NCI-H345 treated with DMSO at 0.1 percent for 48 hours (cell line): Measurements from ENCODE around the gene PRKN.

ENCODE experiments used
- DNase-seq: peaks from one replicate; lab custom pipeline; 2025; ENCODE audit not compliant: unreplicated experiment; lab: John Stamatoyannopoulos, UW

PRKN gene

DNA sequence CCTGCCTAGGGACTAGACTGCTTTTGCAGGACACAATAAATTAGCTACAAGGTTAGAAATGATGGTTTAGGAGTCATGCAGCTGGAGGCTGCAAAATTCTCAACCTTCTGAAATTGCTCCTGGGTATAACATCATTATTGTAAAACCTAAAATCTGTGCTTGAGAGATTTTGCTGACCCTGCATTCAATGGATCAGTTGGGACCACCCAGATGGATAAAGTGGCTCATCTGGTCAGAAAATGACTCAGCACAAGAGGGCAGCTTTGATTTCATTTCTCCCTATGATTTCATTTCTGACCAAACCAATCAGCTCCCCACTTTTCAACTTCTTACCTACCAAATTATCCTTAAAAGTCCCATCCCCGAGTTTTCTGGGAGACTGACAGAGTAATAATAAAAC, 1086.4 kb downstream of the PRKN start:
- no peak for DNase-seq

DNA sequence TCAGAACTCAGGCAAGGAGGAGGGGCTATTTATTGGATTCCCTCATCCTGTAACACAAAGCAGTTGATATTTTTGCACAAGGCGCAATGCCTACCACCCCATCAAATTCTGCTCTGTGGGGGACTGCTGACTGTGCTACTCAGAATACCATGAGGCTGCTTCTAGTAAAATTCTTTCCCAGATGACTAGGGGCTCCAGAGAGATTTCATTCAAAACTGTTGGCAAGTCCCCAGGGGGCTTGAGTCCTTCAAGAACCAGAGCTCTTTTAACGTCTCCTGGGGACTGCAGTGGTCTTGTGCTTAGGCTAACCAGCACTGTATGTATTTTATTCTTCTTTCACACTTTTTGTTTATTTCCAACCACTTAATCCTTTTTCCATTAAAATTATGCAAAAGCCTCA, 1087.8 kb downstream of the PRKN start:
- no peak for DNase-seq

DNA sequence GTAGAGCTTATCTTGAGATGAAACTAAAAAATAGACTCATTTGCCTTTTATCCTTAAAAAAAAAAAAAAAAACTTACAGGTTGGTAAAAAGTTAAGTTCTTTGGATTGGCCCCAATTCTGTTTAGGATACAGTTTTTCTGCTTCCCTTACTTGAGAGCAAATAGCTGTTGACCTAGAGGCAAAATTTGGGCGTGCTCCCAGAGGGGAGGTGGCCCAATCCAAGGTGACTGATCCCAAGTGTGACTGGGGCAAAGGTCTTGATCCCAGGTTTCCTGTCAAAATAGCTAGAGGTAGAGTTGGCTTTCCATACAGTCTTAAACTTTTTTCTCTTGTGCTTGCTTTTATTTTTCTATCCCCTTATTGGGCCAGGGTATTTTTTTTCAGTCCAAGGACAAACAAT, 1089.9 kb downstream of the PRKN start:
- no peak for DNase-seq

DNA sequence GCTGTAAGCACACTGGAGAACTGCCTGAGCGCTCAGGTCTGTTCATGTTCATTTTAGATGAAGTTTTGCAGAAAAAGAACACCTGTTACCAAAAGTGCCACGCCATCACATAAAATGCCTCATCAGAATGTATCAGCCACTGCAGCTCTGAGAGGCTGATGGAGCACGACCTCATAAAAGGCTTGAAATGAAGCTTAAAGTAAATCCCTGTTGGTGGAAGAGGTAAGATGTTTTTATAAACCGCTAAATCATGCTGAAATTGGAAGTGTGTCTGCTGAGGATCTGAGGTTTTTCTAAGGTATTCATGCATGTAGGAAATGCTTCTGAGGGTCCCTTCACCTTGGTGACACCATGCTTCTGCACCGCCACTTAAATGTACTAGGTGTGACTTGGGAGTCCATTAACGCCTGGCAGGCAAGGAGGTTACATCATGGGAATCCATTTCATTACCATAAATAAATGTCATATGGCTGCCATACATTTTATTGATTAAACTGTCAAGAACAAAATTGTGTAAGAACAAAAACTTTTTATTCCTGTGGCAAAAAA, 1090.6 kb downstream of the PRKN start:
- no peak for DNase-seq

DNA sequence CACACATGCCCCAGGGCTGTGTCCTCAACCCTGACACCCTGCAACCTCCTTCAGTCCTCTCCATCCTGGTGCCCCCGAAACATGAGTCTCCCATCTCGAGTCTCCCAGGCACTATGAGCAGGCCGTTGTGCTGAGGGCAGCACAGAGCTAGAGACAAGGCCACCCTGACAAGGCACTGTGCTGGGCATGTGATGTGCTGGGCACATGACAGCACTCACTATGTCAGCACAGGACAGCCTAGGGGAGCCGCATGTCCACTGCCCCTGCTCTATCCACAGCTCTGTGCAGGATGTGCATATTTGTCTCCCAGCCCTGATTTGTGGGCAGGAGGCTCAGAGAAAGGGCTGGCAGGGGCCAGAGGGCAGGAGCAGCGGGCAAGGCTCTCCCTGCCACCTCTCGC, 1091.6 kb downstream of the PRKN start:
- DNase-seq = no peak

DNA sequence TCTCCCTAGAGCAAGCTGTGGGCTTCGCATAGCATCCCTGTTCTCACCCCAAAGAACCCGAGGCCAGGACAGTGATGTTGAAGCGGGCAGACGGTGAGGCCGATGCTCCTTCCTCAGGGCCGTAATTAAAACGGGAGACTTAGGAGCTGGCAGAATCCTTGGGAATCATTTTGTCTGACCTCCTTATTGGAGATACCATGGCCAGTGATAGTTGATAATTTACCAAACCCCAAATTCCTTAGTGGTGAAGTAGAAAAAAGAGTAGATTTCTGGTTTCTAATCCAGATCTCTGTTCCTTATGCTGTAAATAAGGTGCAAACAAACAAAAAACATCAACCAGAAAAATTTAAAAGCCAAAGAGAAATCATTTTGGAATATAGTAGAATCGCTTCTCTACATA, 1092.7 kb downstream of the PRKN start:
- no peak for DNase-seq

DNA sequence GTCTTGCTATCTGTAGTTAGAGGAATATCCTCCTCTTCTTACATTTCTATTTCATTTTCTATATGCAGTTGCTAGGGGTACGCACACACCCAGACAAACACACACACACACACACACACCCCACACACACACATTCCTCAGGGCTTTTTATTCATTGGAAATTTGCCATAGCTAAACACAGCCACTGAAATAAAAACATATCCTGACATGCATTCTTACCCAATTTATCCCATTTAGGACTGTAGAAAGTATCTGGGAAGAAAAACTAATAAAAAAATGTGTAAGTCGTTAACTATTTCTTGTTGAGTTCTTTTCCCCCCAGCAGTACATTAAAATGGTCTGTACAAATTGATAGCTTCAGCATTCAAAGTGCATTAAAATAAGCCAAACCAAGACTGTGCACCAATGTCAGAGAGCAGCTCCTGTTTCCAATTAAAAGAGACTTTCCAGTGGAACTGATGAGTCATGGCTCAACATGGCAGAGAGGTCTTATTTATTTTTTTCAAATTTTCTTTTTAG, 1095.8 kb downstream of the PRKN start:
- DNase-seq = no peak

DNA sequence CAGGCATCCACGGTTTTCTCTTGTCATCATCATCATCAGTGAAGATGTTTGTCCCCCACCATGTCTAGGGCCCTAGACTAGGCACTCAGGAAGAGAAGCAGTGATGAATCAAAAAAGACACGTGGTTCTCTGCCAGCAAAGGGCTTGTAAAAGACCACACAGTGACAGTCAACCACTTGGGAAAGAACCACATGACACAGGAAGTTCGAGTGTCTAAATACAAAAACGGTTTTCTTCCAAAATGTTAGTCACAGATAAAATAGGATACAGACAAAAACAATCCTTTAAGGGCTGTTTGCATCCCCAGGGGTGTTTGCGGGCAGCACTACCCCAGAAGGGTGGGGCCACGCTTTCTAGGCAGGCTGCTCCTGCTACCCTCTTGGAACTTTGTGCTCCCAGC, 1096.9 kb downstream of the PRKN start:
- DNase-seq = no peak

DNA sequence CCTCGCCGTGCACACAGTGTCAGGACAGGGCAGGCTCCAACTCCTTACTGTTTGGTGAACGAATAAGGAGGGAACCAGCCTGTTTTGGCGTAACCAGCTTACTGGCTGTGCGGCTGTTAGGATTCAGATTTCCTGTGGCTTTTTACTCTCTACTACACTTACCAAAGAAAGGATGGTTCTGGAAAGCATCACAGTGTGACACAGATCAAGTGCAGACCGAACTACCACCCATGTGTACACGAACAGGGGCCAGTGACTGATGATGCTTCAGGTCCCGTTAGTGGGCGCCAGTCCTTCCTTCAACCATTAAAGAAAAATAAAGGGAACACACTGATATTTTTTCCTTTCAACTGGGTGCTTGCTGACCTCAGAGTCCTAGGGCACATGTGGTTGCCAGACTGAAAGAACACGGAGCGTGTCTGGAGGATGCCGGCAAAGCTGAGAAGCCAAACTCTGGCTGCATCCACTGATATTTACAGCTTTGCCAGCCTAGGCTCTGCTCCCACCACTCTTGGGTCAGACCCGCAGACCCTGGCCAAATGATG, 1101.4 kb downstream of the PRKN start:
- no peak for DNase-seq

DNA sequence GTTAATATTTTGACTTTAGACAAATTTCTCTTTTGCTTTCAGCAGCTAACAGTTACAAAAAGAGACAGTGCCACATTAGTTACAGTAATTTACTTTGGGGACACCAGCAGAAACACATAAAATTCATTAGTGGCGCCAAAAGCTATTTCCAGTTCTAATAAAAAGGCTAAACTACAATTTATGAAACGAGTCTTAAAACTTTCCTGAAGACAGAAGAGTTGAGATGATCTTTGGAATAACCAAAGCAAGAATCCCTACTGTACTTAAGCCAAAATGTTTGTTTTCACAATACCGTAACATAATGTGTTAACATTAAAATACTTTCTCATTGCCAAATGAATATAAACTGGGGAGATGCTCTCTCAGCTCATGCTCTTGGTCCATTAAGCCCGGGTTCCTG, 1103.5 kb downstream of the PRKN start:
- no peak for DNase-seq

DNA sequence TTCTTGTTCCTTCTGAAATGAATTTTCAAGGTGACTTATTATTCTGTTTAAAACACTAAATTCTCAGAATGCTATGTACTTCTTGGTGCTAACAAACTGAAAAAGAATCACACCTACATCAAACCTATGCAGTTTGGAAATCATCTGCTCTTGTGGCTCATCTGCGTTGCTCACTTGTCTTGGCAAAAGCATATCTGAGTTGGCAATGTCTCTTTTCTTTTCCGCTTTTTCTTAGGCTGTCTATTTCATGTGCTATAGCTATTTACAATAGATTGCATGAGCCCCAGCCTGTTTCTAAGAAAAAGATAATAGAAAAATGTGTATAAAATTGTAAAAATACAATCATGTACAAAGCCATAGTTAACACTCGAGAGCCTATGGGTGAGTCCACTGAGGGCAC, 1104.8 kb downstream of the PRKN start:
- no peak for DNase-seq

DNA sequence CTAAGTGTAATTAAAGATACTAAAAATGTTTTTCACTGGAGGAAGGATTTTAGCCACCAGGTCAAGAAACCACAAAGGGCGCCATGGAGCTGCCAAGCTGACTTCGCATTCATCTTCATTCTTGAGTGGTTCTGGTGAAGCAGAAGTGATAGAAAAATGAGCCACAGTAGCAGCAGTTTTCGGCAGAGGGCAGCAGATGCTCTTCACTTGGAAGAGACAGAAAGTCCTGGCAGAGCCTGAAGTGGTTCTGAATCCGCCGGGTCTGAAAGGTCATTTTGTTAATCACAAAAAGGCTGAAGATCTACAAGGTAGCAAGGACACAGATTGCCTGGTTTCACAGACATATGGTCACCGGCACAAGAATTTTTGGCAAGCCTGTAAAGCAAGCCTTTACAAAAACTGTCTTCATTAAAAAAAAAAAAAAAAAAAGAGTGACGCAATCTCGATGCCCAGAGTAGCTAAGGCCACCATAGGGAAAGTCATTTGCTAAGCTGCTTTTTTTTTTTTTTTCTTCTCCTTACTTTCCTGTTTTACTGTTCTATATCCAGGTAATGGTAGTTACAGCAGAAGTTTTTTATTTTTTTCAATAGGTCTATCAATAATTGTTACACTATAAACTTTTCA, 1108.6 kb downstream of the PRKN start:
- DNase-seq = no peak

DNA sequence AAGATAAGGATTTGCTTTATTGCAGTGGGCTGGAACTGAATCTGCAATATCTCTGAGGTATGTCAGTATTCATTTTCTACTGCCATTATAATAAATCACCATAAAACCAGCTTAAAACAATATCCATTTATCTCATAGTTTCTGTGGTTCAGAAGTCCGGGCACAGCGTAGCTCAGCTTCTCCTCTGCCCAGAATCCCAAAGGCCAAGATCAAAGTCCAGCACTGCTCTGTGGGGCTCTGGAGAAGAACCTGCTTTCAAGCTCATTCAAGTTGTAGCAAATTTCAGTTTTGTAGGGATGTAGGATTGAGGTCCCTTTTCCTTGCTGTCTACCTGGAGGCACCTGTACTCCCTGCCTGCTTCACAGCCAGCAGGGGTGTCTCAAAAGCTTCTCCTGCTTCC, 1113.9 kb downstream of the PRKN start:
- no peak for DNase-seq

DNA sequence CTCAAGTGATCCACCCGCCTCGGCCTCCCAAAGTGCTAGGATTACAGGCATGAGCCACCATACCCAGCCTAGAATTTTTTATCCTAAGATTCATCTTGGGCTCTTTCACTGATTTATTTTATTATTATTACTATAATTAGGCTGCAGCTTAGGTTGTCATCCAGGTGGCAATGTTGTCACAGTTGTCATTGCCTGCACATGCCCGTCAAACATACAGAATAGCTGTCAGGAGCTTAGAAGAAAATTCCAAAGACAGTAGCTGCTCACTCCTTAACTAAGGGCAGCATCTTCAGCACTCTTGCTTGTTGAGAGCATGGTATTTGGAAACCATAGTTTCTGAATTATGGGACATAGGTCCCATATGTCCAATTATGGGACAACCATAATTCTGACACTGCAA, 1118.8 kb downstream of the PRKN start:
- no peak for DNase-seq

DNA sequence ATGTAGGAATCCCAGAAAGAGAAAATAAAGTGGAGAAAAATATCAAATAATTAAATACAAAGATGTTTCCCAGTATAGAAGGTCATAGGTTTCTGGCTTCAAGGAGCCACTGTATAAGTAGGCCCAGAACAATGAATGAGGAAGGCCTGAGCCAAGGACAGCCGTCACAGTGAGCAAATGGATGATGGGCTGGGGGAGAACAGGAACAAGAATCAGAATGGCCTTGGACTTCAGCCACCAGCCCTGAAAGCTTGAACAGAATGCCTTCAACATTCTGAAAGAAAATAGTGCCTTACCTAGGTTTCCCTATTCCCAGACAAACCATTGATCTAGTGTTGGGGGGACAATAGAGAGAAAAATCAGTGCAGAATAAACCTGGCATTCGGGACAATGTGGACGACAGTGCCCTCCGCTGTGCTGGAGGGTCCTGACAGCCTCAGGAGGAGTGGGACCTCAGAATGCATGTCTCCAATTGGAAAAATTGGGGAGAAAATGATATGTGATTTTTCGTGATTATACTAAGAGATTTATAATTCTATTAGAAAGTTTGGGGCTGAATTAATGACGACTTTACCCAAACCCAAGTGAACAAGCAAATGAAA, 1119.8 kb downstream of the PRKN start:
- DNase-seq = no peak

DNA sequence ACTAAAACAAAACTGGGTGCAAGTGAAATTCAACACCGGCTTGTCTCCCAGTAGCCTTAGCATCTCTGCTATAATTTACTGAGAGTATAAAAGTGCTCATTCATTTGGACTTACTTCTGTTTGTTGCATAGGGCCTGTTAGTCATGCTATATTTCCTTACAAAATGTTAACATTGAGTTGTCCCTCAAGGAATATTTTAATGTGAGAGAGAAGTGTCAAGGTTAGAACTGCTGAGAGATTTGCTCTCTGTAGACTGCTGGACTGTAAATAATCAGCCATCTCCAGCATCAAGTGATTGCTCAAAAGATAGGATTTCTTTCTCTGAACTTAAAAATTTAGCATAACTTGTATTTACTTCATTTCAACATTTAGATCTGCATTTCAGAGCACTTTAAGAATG, 1125.2 kb downstream of the PRKN start:
- no peak for DNase-seq

DNA sequence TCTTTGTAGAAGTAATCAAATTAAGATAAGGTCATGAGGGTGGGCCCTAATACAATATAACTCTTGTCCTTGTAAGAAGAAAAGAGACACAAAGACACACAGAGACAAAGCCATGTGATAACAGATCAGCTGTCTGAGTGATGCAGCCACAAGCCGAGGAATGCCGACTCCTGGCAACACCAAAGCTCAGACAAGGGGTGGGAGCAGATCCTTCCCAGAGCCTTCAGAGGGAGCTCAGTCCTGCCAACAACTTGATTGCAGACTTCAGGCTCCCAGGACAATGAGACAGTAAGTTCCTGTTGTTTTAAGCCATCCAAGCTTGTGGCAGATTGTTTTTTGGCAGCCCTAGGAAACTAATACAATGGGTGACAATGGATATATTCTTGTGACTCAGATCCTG, 1128.7 kb downstream of the PRKN start:
- no peak for DNase-seq

DNA sequence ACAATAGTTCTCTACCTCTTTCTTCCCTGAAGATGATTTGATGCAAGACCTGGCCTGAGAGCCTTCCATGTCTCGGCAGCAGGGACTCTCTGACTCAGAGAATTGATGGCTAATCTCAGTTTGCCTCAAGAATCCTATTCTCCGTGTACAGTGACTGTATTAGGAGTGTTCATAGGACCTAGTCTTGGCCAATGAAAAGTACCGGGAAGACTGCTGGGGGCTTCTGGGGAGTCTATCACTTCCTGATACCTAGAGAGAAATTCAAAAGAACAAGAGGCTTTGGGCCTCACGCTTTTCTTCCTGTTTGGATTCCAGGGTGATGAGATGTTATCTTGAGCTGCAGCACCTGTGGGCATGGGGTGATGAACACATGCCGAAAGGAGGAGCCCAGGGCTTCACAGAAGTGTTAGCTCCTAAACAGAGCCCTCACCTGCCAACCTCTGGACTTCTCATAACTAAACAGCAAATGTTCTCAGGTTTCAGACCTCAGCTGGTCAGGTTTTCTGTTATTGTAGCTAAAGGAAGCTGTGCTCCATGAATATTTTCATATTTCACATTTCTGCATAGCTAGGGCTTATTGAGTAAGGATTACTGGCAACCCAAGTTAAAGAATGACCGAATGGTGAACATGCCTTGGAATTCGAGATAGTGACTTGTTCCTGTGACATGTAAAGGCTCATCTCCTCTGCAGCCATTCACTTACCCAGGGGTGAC, 1130.6 kb downstream of the PRKN start:
- DNase-seq = no peak

DNA sequence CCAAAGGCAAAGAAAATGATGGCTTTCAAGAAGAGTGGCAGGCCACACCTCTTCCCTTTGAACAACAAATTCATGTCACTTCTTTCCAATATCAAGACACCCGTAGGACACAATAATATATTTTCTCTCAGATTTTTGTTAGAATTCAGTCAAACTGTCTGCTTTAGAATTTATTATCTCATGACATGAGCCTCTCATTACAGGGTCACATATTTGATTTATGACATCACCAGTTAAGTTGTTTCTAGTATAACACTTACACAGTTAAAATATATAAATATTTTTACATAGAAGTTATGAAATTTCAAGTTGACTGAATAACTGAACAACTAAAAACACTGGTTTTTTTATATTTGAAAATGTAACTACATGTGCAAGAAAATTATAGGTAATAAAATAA, 1133.2 kb downstream of the PRKN start:
- no peak for DNase-seq

DNA sequence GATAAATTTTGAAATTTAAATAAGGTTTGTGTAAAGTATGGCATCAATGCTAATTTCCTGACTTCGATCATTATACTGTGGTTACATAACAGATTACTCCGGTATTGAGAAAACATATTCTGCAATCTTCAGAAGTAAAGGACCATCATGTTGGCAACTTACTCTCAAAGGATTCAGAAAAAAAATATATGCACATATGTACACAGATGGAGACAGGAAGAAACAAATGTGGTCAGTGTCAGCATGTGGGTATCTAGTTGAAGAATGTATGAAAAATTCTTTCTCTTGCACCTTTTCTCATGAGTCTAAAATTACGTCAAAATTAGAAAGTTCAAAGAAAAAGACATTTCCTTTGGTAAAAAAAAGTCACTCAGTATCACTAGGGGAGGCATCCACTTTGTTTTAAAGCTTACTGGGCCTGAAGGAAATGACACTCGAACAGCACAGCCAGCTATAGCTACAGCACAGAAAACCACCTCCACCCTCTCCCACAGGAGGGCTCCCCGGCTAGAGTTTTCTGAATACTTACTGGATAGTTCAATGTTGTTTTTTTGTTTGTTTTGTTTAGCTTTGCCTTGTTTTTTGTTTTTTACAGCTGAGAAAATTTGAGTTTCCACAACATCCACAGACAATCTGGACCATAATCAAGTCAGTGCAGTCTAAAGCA, 1136.5 kb downstream of the PRKN start:
- no peak for DNase-seq

DNA sequence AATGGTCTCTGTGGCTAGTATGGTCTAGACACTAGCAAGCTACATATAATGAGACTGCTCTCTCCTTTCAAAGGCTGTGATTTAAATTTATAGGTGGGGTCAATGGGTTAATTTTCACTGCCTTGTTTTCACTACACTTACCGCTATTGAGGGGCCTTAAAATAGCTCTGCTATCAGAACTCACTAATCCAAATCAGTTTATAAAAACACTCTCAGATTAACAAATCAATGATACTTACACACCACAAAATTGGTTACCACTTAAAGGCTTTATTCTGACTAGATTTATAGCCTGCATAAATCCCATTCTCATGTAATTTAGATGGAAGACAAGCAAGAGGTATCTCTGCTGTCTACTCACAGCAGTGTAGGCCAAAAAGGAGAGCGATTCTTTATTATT, 1140.7 kb downstream of the PRKN start:
- no peak for DNase-seq
